Neuronal stem cell (in vitro differentiated cells): Measurements from ENCODE around the gene VAMP1.
A peak's percentile ranks its signal among the peaks of the same experiment; 100 is the strongest.

Source experiments
- DNase-seq: peaks from one replicate; pipeline ENCODE4 v3.0.0-alpha.2; 2013; ENCODE audit warnings: low spot score
- H2AFZ ChIP-seq: one replicate; pipeline ENCODE4 v1.6.1; 2013; ENCODE audit warnings: mild to moderate bottlenecking, low read length, inconsistent platforms
- H2AK5ac ChIP-seq: 2 replicates; pipeline ENCODE4 v1.6.1; 2013; ENCODE audit warnings: low read depth, mild to moderate bottlenecking, inconsistent platforms, low read length, moderate library complexity, mixed read lengths
- H2BK120ac ChIP-seq: 2 replicates; pipeline ENCODE4 v1.6.1; 2013; ENCODE audit warnings: low read depth, mild to moderate bottlenecking, inconsistent platforms, low read length, moderate library complexity, mixed read lengths
- H2BK12ac ChIP-seq: one replicate; pipeline ENCODE4 v1.6.1; 2013; ENCODE audit warnings: low read length, inconsistent platforms
- H2BK15ac ChIP-seq: 2 replicates; pipeline ENCODE4 v1.6.1; 2013; ENCODE audit warnings: mild to moderate bottlenecking, low read length, inconsistent platforms, mixed read lengths
- H2BK5ac ChIP-seq: one replicate; pipeline ENCODE4 v1.6.1; 2013; ENCODE audit warnings: inconsistent platforms, mild to moderate bottlenecking, low read length, moderate library complexity
- H3K14ac ChIP-seq: one replicate; pipeline ENCODE4 v1.6.1; 2013; ENCODE audit warnings: low read length, inconsistent platforms
- H3K18ac ChIP-seq: 2 replicates; pipeline ENCODE4 v1.6.1; 2013; ENCODE audit warnings: low read length, inconsistent platforms
- H3K23ac ChIP-seq: 2 replicates; pipeline ENCODE4 v1.6.1; 2013; ENCODE audit warnings: low read depth, mild to moderate bottlenecking, mixed read lengths, low read length, inconsistent platforms; ENCODE audit not compliant: poor library complexity
- H3K27ac ChIP-seq: replicated peaks from 3 replicates; pipeline ENCODE4 v1.5.1; 2013; ENCODE audit warnings: low read length, inconsistent platforms
- H3K27me3 ChIP-seq, 3 experiments: 2 replicates each; pipeline ENCODE4 v1.6.1; 2013; ENCODE audit warnings: low read length in 3 of 3, mild to moderate bottlenecking in 2 of 3, inconsistent platforms in 1 of 3, low read depth in 1 of 3, mixed read lengths in 1 of 3, moderate library complexity in 1 of 3; ENCODE audit not compliant: control insufficient read depth in 3 of 3, insufficient read depth in 3 of 3
- H3K36me3 ChIP-seq, 2 donors: replicated peaks in 1 of 2; 2 replicates each; pipeline ENCODE4 v1.6.1; 2013; ENCODE audit warnings: low read length in 2 of 2; ENCODE audit not compliant: control insufficient read depth in 2 of 2, insufficient read depth in 2 of 2
- H3K4ac ChIP-seq: 2 replicates; pipeline ENCODE4 v1.6.1; 2013; ENCODE audit warnings: inconsistent platforms, mild to moderate bottlenecking, low read length, moderate library complexity
- H3K4me1 ChIP-seq, 2 donors: 1 replicate in 1 of 2; 2 replicates in 1 of 2; pipeline ENCODE4 v1.6.1; 2013; ENCODE audit warnings: low read length in 2 of 2, low read depth in 1 of 2; ENCODE audit not compliant: control insufficient read depth in 2 of 2, insufficient read depth in 1 of 2
- H3K4me2 ChIP-seq: one replicate; pipeline ENCODE4 v1.6.1; 2013; ENCODE audit warnings: mild to moderate bottlenecking, low read length, inconsistent platforms; ENCODE audit not compliant: insufficient read depth, poor library complexity, severe bottlenecking
- H3K4me3 ChIP-seq, 2 donors: 2 replicates each; pipeline ENCODE4 v1.5.1; 2013; ENCODE audit warnings: low read length in 2 of 2, mild to moderate bottlenecking in 2 of 2, inconsistent platforms in 1 of 2, moderate library complexity in 1 of 2
- H3K79me1 ChIP-seq: one replicate; pipeline ENCODE4 v1.6.1; 2013; ENCODE audit warnings: low read depth, mild to moderate bottlenecking, inconsistent platforms, low read length, moderate library complexity
- H3K9ac ChIP-seq: one replicate; pipeline ENCODE4 v1.6.1; 2013; ENCODE audit warnings: mild to moderate bottlenecking, low read depth, low read length, inconsistent platforms; ENCODE audit not compliant: poor library complexity
- H3K9me3 ChIP-seq, 2 donors: replicated peaks in 1 of 2; 2 replicates each; pipeline versions ENCODE3 to v1.6.1; 2013; ENCODE audit warnings: low read length in 2 of 2, mild to moderate bottlenecking in 2 of 2, inconsistent platforms in 1 of 2, low read depth in 1 of 2, mixed read lengths in 1 of 2, moderate library complexity in 1 of 2; ENCODE audit not compliant: control insufficient read depth in 2 of 2, insufficient read depth in 1 of 2
- H4K8ac ChIP-seq: one replicate; pipeline ENCODE4 v1.6.1; 2013; ENCODE audit warnings: low read depth, mild to moderate bottlenecking, inconsistent platforms, low read length, moderate library complexity
- H4K91ac ChIP-seq: one replicate; pipeline ENCODE4 v1.6.1; 2013; ENCODE audit warnings: low read length, low read depth, mild to moderate bottlenecking, inconsistent platforms; ENCODE audit not compliant: poor library complexity
- WGBS, 2 donors: extraction: QIAGEN DNeasy Blood & Tissue Kit; methylation state at CpG; one replicate each; pipeline ENCODE4 v1.1.7; 2013; ENCODE audit warnings: missing lambda C conversion rate in 2 of 2, mixed read lengths in 1 of 2; ENCODE audit not compliant: insufficient read length in 2 of 2, insufficient replicate concordance in 1 of 2; ENCODE audit errors: extremely low coverage in 2 of 2; 5-methylcytosine and 5-hydroxymethylcytosine counted together

The VAMP1 gene

GRCh38 chr12:6463216-6463615, 7.3 kb downstream of the VAMP1 start:
- H3K36me3 ChIP-seq = peaks cover 34 to 68% of the 10 kb centered on the region in 2 donors

DNA sequence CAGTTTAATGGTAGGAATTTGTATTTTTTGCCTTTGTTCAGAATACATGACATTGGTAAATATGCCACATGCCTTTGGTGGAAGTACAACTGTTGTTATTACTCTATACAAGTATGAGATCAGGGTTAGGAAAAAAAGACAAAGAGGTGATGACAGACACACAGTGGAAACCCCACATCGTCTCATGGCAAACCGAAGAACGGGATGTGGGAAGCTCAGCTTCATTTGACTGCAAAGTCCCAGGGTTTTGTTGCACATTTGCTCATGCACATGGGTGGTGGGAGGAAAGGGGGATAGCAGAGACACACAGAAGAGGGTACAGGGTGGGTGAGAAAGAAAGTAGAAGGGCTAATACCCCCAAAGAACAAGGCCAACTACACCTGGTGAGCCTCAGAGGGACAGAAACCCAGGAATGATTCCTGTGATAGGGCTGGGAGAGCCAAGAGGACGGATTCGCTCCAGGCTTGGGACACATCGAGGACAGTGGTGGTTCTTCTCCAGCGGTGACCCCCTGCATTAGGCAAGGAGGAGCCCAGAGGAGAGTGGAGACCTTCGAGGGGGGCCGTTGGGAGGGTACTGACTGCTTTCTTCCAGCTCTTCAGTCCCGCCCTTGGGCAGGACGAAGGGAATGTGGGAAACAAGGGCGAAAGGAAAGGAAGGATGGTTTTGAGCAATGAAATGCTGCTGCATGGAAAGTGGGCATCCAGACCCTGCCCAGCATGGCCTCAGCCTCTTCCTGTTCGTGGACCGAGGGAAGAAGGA, 8.1 kb downstream of the VAMP1 start:
- Histone ChIP-seq H2BK15ac (no peak overlapping the region), H3K14ac (no peak overlapping the region), H2AFZ (no peak overlapping the region), H3K4ac (no peak overlapping the region), H3K36me3 (peaks cover 34 to 71% of the 10 kb centered on the region in 2 donors), H3K4me1 (no peaks in the 10 kb centered on the region), H3K9ac (no peak overlapping the region), H2AK5ac (no peak overlapping the region), H2BK120ac (no peak overlapping the region), H2BK12ac (no peak overlapping the region), H3K27me3 (no peaks in the 10 kb centered on the region), H4K91ac (no peak overlapping the region), H3K27ac (no peak overlapping the region), H3K9me3 (no peaks in the 10 kb centered on the region), H3K18ac (no peak overlapping the region), H3K4me3 (peak overlapping the region in 1 of 2 donors; percentile 8), H3K23ac (no peak overlapping the region), H3K4me2 (no peak overlapping the region), H4K8ac (no peak overlapping the region), H2BK5ac (no peak overlapping the region), H3K79me1 (peaks cover 2% of the 10 kb centered on the region)
- no peak for DNase-seq
- WGBS, 2 donors = no CpG with 5 or more reads among the region's 14 CpGs

More at GRCh38 chr12:6463216-6463615, 7.3 kb downstream of the VAMP1 start:
- Histone ChIP-seq H2AFZ (no peak overlapping the region), H3K79me1 (peaks cover 2% of the 10 kb centered on the region), H3K4ac (no peak overlapping the region), H4K91ac (no peak overlapping the region), H3K9me3 (no peaks in the 10 kb centered on the region), H2AK5ac (no peak overlapping the region), H3K27ac (no peak overlapping the region), H3K14ac (no peak overlapping the region), H4K8ac (no peak overlapping the region), H2BK120ac (no peak overlapping the region), H3K18ac (no peak overlapping the region), H3K27me3 (no peaks in the 10 kb centered on the region), H3K4me1 (no peaks in the 10 kb centered on the region), H2BK5ac (no peak overlapping the region), H3K4me2 (no peak overlapping the region), H3K23ac (no peak overlapping the region), H3K4me3 (no peak overlapping the region), H2BK12ac (no peak overlapping the region), H2BK15ac (no peak overlapping the region), H3K9ac (no peak overlapping the region)
- DNase-seq = no peak
- WGBS, 2 donors = no CpG with 5 or more reads among the region's 7 CpGs

DNA sequence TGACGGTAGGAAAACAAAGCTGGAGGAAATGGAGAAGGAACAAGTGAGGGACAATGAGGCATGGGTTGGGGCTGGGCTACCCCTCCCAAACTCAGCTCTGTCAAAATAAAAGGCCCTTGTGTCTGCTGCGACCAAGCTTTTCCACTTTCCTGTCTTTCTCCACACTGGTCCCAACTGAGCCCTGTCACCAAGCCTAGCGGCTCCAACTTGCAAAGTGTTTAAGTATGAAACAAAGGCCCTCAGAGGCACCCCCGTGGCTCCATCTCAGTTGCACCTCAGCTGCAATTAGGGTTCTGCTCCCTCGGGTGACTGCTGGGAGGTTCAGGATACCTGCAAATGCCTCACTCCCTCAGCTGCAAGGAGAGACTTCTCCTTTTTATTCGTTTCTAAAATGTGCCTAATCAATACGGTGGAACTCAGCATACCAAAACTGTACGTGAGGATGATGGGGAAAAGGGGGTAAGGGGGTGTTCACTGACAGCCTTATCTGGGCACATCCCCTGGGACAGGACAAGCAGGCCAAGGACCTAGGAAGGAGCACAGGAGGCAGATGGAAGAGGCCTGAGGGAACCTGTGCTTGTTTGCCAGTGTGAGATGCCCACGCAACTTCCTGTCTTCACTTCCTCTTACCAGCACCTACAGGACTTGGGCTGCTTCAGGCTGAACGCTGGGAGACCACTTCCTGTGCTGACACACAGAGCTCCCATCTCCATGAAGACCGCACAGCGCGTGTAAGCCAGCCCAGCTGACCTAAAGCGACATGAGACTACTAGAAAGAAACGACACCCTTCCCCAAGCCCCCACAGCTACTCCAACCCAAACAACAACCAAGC, 8.9 kb downstream of the VAMP1 start:
- no peak for DNase-seq
- Histone ChIP-seq H2BK5ac (no peak overlapping the region), H2AFZ (no peak overlapping the region), H3K4me2 (no peak overlapping the region), H3K18ac (no peak overlapping the region), H3K4me3 (no peak overlapping the region), H2BK15ac (no peak overlapping the region), H2BK120ac (no peak overlapping the region), H4K91ac (no peak overlapping the region), H3K27ac (no peak overlapping the region), H3K14ac (no peak overlapping the region), H3K27me3 (no peaks in the 10 kb centered on the region), H3K79me1 (peaks cover 2% of the 10 kb centered on the region), H3K4me1 (no peaks in the 10 kb centered on the region), H3K4ac (no peak overlapping the region), H3K36me3 (peaks cover 37 to 72% of the 10 kb centered on the region in 2 donors), H3K9me3 (no peaks in the 10 kb centered on the region), H2AK5ac (no peak overlapping the region), H3K9ac (no peak overlapping the region), H2BK12ac (no peak overlapping the region), H3K23ac (no peak overlapping the region), H4K8ac (no peak overlapping the region)
- no CpG with 5 or more reads among the region's 15 CpGs for WGBS, 2 donors

DNA sequence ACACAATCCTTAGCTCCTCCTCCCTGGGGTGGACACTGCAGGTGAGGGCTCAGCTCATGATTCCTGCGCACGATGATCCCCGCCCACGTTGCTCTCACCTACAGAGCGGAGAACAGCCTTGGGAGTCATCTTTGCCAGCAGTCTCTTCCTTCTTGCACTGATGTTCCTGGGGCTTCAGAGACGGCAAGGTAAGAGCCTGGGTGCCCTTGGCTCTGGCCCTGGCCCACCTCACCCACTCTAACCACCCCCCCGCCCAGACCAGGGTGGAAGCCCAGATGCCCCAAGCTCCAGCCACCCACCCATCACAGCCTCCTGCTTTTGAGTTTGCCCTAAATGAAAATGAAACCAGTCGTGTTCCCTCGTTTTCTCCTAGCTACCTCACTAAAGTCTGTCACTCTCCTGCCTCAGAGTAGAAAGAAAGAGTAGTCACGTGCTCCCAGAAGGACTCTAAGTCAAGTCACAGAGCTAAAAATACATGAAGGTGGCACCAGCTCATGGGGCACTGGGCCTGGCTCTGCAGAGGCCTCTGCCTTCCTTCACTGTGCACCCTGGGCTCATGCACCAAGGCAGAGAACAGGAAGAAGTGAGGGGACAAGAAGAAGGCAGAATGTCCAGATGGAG, 9.6 kb downstream of the VAMP1 start:
- H3K18ac ChIP-seq = peak overlapping the region; percentile 11
- WGBS, 2 donors = no CpG with 5 or more reads among the region's 10 CpGs

More for the DNA sequence above, 9.6 kb downstream of the VAMP1 start:
- Histone ChIP-seq H4K8ac (no peak overlapping the region), H3K4ac (no peak overlapping the region), H3K79me1 (peaks cover 2% of the 10 kb centered on the region), H3K4me1 (no peaks in the 10 kb centered on the region), H3K4me3 (no peak overlapping the region), H3K9ac (no peak overlapping the region), H3K23ac (no peak overlapping the region), H2BK15ac (no peak overlapping the region), H2AFZ (no peak overlapping the region), H3K14ac (no peak overlapping the region), H2BK12ac (no peak overlapping the region), H2AK5ac (no peak overlapping the region), H3K27ac (no peak overlapping the region), H4K91ac (no peak overlapping the region), H3K36me3 (peaks cover 37 to 64% of the 10 kb centered on the region in 2 donors), H2BK120ac (no peak overlapping the region), H3K9me3 (no peaks in the 10 kb centered on the region), H3K27me3 (no peaks in the 10 kb centered on the region), H2BK5ac (no peak overlapping the region), H3K4me2 (no peak overlapping the region)
- no peak for DNase-seq
